ENCODE results near the gene NKD1.

The NKD1 gene

GRCh38 chr16:50559804-50560514, 11.8 kb downstream of the NKD1 start:
- H3K36me3 ChIP-seq (replicated peaks): no peaks in the 10 kb centered on the region
- no peak overlapping the region for H3K27ac ChIP-seq
- no peak for TF ChIP-seq CTCF (IDR thresholded peaks at IDR 0.05; ENCODE audit: low read depth, low read length, missing control alignments)
- no peak overlapping the region for H3K4me3 ChIP-seq (ENCODE audit: low read depth, low read length)
- H3K27me3 ChIP-seq (replicated peaks): peaks cover 3% of the 10 kb centered on the region
- no peak for DNase-seq
- in situ Hi-C loops (cut with HindIII; ENCODE audit: low pct_ligation_motif_present, low sequenced_read_pairs): no loop called here

- H3K36me3 ChIP-seq (replicated peaks): no peaks in the 10 kb centered on the region
- H3K4me3 ChIP-seq (ENCODE audit: low read depth, low read length): no peak overlapping the region
- H3K27ac ChIP-seq: no peak overlapping the region
- TF ChIP-seq CTCF (IDR thresholded peaks at IDR 0.05; ENCODE audit: low read depth, low read length, missing control alignments): no peak
- in situ Hi-C loops (cut with HindIII; ENCODE audit: low pct_ligation_motif_present, low sequenced_read_pairs): no loop called here
- no peak for DNase-seq
- H3K27me3 ChIP-seq (replicated peaks): no peaks in the 10 kb centered on the region
Measured at GRCh38 chr16:50560903-50561863, 13.0 kb downstream of the NKD1 start.

- TF ChIP-seq CTCF (IDR thresholded peaks at IDR 0.05; ENCODE audit: low read depth, low read length, missing control alignments): no peak
- no peak overlapping the region for H3K27ac ChIP-seq
- no peaks in the 10 kb centered on the region for H3K27me3 ChIP-seq (replicated peaks)
- DNase-seq: no peak
- H3K36me3 ChIP-seq (replicated peaks): no peaks in the 10 kb centered on the region
- in situ Hi-C loops (cut with HindIII; ENCODE audit: low pct_ligation_motif_present, low sequenced_read_pairs): no loop called here
- no peak overlapping the region for H3K4me3 ChIP-seq (ENCODE audit: low read depth, low read length)
Measured at GRCh38 chr16:50562657-50563056, 14.5 kb downstream of the NKD1 start.

- Histone ChIP-seq H3K36me3 (replicated peaks) (no peaks in the 10 kb centered on the region), H3K27me3 (replicated peaks) (no peaks in the 10 kb centered on the region), H3K27ac (no peak overlapping the region), H3K4me3 (ENCODE audit: low read depth, low read length) (no peak overlapping the region)
- no peak for DNase-seq
- in situ Hi-C loops (cut with HindIII; ENCODE audit: low pct_ligation_motif_present, low sequenced_read_pairs): no loop called here
- TF ChIP-seq CTCF (IDR thresholded peaks at IDR 0.05; ENCODE audit: low read depth, low read length, missing control alignments): no peak
Measured at GRCh38 chr16:50563989-50564388, 15.8 kb downstream of the NKD1 start.

GRCh38 chr16:50565428-50565827, 17.2 kb downstream of the NKD1 start:
- H3K36me3 ChIP-seq (replicated peaks): no peaks in the 10 kb centered on the region
- no peak for TF ChIP-seq CTCF (IDR thresholded peaks at IDR 0.05; ENCODE audit: low read depth, low read length, missing control alignments)
- H3K27ac ChIP-seq: no peak overlapping the region
- in situ Hi-C loops (cut with HindIII; ENCODE audit: low pct_ligation_motif_present, low sequenced_read_pairs): no loop called here
- no peak for DNase-seq
- no peaks in the 10 kb centered on the region for H3K27me3 ChIP-seq (replicated peaks)
- no peak overlapping the region for H3K4me3 ChIP-seq (ENCODE audit: low read depth, low read length)
